ENCODE data around the gene CEL. TPM values are rescaled to one million over a fixed set of nuclear protein-coding genes. Genes with fewer than 3 reads are reported as not detected.

CEL gene
- total and polyA plus RNA-seq, 2 donors from 2014 or later: 1.0 to 16.7 TPM

- TF ChIP-seq, protein P1, sequence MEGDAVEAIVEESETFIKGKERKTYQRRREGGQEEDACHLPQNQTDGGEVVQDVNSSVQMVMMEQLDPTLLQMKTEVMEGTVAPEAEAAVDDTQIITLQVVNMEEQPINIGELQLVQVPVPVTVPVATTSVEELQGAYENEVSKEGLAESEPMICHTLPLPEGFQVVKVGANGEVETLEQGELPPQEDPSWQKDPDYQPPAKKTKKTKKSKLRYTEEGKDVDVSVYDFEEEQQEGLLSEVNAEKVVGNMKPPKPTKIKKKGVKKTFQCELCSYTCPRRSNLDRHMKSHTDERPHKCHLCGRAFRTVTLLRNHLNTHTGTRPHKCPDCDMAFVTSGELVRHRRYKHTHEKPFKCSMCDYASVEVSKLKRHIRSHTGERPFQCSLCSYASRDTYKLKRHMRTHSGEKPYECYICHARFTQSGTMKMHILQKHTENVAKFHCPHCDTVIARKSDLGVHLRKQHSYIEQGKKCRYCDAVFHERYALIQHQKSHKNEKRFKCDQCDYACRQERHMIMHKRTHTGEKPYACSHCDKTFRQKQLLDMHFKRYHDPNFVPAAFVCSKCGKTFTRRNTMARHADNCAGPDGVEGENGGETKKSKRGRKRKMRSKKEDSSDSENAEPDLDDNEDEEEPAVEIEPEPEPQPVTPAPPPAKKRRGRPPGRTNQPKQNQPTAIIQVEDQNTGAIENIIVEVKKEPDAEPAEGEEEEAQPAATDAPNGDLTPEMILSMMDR (IDR thresholded peaks at IDR 0.05; ENCODE audit: borderline replicate concordance, extremely low read depth, insufficient read depth): no peak
- no peak for FAIRE-seq
- H3K27ac ChIP-seq (ENCODE audit: low read depth in 2 of 2, low read length in 2 of 2): no peak overlapping the region
These were observed 1.3 kb downstream of the CEL start for GRCh38 chr9:133063159-133063499.

DNA sequence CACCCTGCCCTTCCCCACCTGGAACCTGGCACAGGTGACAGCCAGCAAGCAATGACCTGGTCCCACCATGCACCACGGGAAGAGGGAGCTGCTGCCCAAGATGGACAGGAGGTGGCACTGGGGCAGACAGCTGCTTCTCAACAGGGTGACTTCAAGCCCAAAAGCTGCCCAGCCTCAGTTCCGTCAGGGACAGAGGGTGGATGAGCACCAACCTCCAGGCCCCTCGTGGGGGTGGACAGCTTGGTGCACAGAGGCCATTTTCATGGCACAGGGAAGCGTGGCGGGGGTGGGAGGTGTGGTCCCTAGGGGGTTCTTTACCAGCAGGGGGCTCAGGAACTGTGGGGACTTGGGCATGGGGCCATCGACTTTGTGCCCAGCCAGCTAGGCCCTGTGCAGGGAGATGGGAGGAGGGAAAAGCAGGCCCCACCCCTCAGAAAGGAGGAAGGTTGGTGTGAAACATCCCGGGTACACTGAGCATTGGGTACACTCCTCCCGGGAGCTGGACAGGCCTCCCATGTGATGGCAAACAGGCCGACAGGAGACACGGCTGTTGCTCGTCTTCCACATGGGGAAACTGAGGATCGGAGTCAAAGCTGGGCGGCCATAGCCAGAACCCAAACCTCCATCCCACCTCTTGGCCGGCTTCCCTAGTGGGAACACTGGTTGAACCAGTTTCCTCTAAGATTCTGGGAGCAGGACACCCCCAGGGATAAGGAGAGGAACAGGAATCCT is 1.9 kb downstream of the CEL start:
- Histone ChIP-seq H3K27ac (ENCODE audit: low read depth in 2 of 2, low read length in 2 of 2) (no peak overlapping the region), H3K4me1 (ENCODE audit: control insufficient read depth in 2 of 3, insufficient read depth in 2 of 3, low read depth in 1 of 3, low read length in 3 of 3) (no peaks in the 10 kb centered on the region), H3K4me3 (ENCODE audit: low read length in 3 of 3) (no peak overlapping the region), H3K27me3 (ENCODE audit: control insufficient read depth, insufficient read depth, low read length) (no peaks in the 10 kb centered on the region), H3K9ac (ENCODE audit: low read length in 3 of 3) (no peak overlapping the region), H3K36me3 (ENCODE audit: control insufficient read depth in 2 of 3, insufficient read depth in 3 of 3, low read length in 3 of 3) (no peaks in the 10 kb centered on the region), H3K9me3 (ENCODE audit: control insufficient read depth in 2 of 3, insufficient read depth in 1 of 3, low read length in 3 of 3) (no peaks in the 10 kb centered on the region)
- DNase-seq: peak in 1 of 5 donors; percentile 48
- TF ChIP-seq, protein P1 (IDR thresholded peaks at IDR 0.05; ENCODE audit: borderline replicate concordance, extremely low read depth, insufficient read depth): no peak
- intact Hi-C loops (cut with DNase I): no loop called here
- no peak for FAIRE-seq

More at GRCh38 chr9:133063159-133063499, 1.3 kb downstream of the CEL start:
- H3K9ac ChIP-seq (ENCODE audit: low read length in 3 of 3): no peak overlapping the region
- no peaks in the 10 kb centered on the region for H3K9me3 ChIP-seq (ENCODE audit: control insufficient read depth in 2 of 3, insufficient read depth in 1 of 3, low read length in 3 of 3)
- intact Hi-C loops (cut with DNase I): no loop called here
- H3K4me3 ChIP-seq (ENCODE audit: low read length in 3 of 3): no peak overlapping the region
- H3K27me3 ChIP-seq (ENCODE audit: control insufficient read depth, insufficient read depth, low read length): no peaks in the 10 kb centered on the region
- no peaks in the 10 kb centered on the region for H3K4me1 ChIP-seq (ENCODE audit: control insufficient read depth in 2 of 3, insufficient read depth in 2 of 3, low read depth in 1 of 3, low read length in 3 of 3)
- peak in 1 of 5 donors; percentile 49 for DNase-seq
- no peaks in the 10 kb centered on the region for H3K36me3 ChIP-seq (ENCODE audit: control insufficient read depth in 2 of 3, insufficient read depth in 3 of 3, low read length in 3 of 3)

DNA sequence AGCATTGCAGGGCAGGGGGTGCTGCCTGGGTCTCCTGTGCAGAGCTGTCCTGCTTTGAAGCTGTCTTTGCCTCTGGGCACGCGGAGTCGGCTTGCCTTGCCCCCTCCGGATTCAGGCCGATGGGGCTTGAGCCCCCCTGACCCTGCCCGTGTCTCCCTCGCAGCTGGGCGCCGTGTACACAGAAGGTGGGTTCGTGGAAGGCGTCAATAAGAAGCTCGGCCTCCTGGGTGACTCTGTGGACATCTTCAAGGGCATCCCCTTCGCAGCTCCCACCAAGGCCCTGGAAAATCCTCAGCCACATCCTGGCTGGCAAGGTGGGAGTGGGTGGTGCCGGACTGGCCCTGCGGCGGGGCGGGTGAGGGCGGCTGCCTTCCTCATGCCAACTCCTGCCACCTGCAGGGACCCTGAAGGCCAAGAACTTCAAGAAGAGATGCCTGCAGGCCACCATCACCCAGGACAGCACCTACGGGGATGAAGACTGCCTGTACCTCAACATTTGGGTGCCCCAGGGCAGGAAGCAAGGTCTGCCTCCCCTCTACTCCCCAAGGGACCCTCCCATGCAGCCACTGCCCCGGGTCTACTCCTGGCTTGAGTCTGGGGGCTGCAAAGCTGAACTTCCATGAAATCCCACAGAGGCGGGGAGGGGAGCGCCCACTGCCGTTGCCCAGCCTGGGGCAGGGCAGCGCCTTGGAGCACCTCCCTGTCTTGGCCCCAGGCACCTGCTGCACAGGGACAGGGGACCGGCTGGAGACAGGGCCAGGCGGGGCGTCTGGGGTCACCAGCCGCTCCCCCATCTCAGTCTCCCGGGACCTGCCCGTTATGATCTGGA is 2.7 kb downstream of the CEL start:
- intact Hi-C loops (cut with DNase I): no loop called here
- Histone ChIP-seq H3K36me3 (ENCODE audit: control insufficient read depth in 2 of 3, insufficient read depth in 3 of 3, low read length in 3 of 3) (no peaks in the 10 kb centered on the region), H3K9me3 (ENCODE audit: control insufficient read depth in 2 of 3, insufficient read depth in 1 of 3, low read length in 3 of 3) (no peaks in the 10 kb centered on the region), H3K4me1 (ENCODE audit: control insufficient read depth in 2 of 3, insufficient read depth in 2 of 3, low read depth in 1 of 3, low read length in 3 of 3) (no peaks in the 10 kb centered on the region), H3K4me3 (ENCODE audit: low read length in 3 of 3) (no peak overlapping the region), H3K27ac (ENCODE audit: low read depth in 2 of 2, low read length in 2 of 2) (no peak overlapping the region), H3K27me3 (ENCODE audit: control insufficient read depth, insufficient read depth, low read length) (no peaks in the 10 kb centered on the region), H3K9ac (ENCODE audit: low read length in 3 of 3) (no peak overlapping the region)
- TF ChIP-seq, protein P1 (IDR thresholded peaks at IDR 0.05; ENCODE audit: borderline replicate concordance, extremely low read depth, insufficient read depth): no peak
- DNase-seq (peak in 1 of 5 donors; percentile 64), FAIRE-seq (no peak)
